Measurements from ENCODE around the gene RBM33. TPM values are rescaled to one million over a fixed set of nuclear protein-coding genes. Genes with fewer than 3 reads are reported as not detected.

Gene RBM33
- total and polyA plus RNA-seq, 4 donors = 4.1 to 80.0 (median 47.2) TPM

- peaks cover 3 to 5% of the 10 kb centered on the region in 2 donors for H3K36me3 ChIP-seq (ENCODE audit: control insufficient read depth in 1 of 2, insufficient read depth in 2 of 2, low read length in 1 of 2)
- no peak overlapping the region for H3K27ac ChIP-seq (ENCODE audit: low read depth in 1 of 2, low read length in 2 of 2)
- no peaks in the 10 kb centered on the region for H3K9me3 ChIP-seq (ENCODE audit: control insufficient read depth, low read length)
- intact Hi-C loops (cut with DNase I) = no loop called here
- no peak for DNase-seq
- ATAC-seq (ENCODE audit: low FRiP score) = no peak
- 83 to 89% methylated on average over 2 of the region's 2 CpGs for WGBS, 2 donors
- no peak overlapping the region for H3K4me3 ChIP-seq (ENCODE audit: low read length in 2 of 2)
- no peaks in the 10 kb centered on the region for H3K27me3 ChIP-seq (ENCODE audit: control insufficient read depth in 1 of 2, insufficient read depth in 2 of 2, low read length in 1 of 2)
- H3K4me1 ChIP-seq (ENCODE audit: control insufficient read depth in 1 of 2, insufficient read depth in 2 of 2, low read length in 2 of 2) = peaks cover 0 to 5% of the 10 kb centered on the region in 2 donors
Observed at GRCh38 chr7:155677688-155678087, 33.2 kb downstream of the RBM33 start.

- intact Hi-C loops (cut with DNase I) = no loop called here
- Histone ChIP-seq H3K4me3 (ENCODE audit: low read length in 2 of 2) (no peak overlapping the region), H3K27me3 (ENCODE audit: control insufficient read depth in 1 of 2, insufficient read depth in 2 of 2, low read length in 1 of 2) (no peaks in the 10 kb centered on the region), H3K4me1 (ENCODE audit: control insufficient read depth in 1 of 2, insufficient read depth in 2 of 2, low read length in 2 of 2) (peaks cover 0 to 5% of the 10 kb centered on the region in 2 donors), H3K27ac (ENCODE audit: low read depth in 1 of 2, low read length in 2 of 2) (no peak overlapping the region), H3K9me3 (ENCODE audit: control insufficient read depth, low read length) (no peaks in the 10 kb centered on the region), H3K36me3 (ENCODE audit: control insufficient read depth in 1 of 2, insufficient read depth in 2 of 2, low read length in 1 of 2) (peaks cover 3 to 5% of the 10 kb centered on the region in 2 donors)
- 90 to 95% methylated on average over 3 of the region's 3 CpGs for WGBS, 2 donors
- DNase-seq = no peak
- no peak for ATAC-seq (ENCODE audit: low FRiP score)
Observed at GRCh38 chr7:155680124-155680523, 35.7 kb downstream of the RBM33 start.

- no peak for ATAC-seq (ENCODE audit: low FRiP score)
Observed at GRCh38 chr7:155680864-155681263, 36.4 kb downstream of the RBM33 start.

GRCh38 chr7:155681663-155682062 is 37.2 kb downstream of the RBM33 start:
- 85 to 90% methylated on average over 5 of the region's 5 CpGs for WGBS, 2 donors

More at GRCh38 chr7:155680864-155681263, 36.4 kb downstream of the RBM33 start:
- 85 to 88% methylated on average over 2 of the region's 2 CpGs for WGBS, 2 donors
- Histone ChIP-seq H3K4me1 (ENCODE audit: control insufficient read depth in 1 of 2, insufficient read depth in 2 of 2, low read length in 2 of 2) (peaks cover 0 to 5% of the 10 kb centered on the region in 2 donors), H3K36me3 (ENCODE audit: control insufficient read depth in 1 of 2, insufficient read depth in 2 of 2, low read length in 1 of 2) (peaks cover 3 to 5% of the 10 kb centered on the region in 2 donors), H3K27ac (ENCODE audit: low read depth in 1 of 2, low read length in 2 of 2) (no peak overlapping the region), H3K27me3 (ENCODE audit: control insufficient read depth in 1 of 2, insufficient read depth in 2 of 2, low read length in 1 of 2) (no peaks in the 10 kb centered on the region), H3K4me3 (ENCODE audit: low read length in 2 of 2) (no peak overlapping the region), H3K9me3 (ENCODE audit: control insufficient read depth, low read length) (no peaks in the 10 kb centered on the region)
- DNase-seq = no peak
- intact Hi-C loops (cut with DNase I) = no loop called here

DNA sequence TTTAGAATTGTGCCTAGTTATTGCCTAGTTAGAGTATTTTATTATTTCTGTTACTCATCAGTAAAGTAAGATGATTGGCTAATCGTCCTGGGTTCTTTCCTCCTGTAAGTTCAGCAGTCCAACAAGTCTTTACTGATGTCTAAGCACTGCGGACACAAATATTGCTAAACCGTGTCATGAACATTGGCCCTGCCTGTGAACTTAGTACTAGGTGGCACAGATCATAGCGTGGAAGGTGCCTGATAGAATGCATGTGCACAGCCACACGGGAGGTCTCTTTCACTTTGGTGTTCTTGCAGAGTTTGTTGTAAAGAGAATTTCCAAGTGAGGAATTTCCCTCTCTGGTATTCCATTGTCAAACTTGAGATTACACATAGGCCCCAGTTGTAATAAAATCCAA is 38.0 kb downstream of the RBM33 start:
- H3K27me3 ChIP-seq (ENCODE audit: control insufficient read depth in 1 of 2, insufficient read depth in 2 of 2, low read length in 1 of 2) = no peaks in the 10 kb centered on the region

More at GRCh38 chr7:155681663-155682062, 37.2 kb downstream of the RBM33 start:
- no peaks in the 10 kb centered on the region for H3K9me3 ChIP-seq (ENCODE audit: control insufficient read depth, low read length)
- no peak overlapping the region for H3K4me3 ChIP-seq (ENCODE audit: low read length in 2 of 2)
- intact Hi-C loops (cut with DNase I) = no loop called here
- no peak for ATAC-seq (ENCODE audit: low FRiP score)
- no peak overlapping the region for H3K27ac ChIP-seq (ENCODE audit: low read depth in 1 of 2, low read length in 2 of 2)
- no peaks in the 10 kb centered on the region for H3K4me1 ChIP-seq (ENCODE audit: control insufficient read depth in 1 of 2, insufficient read depth in 2 of 2, low read length in 2 of 2)
- no peak for DNase-seq
- no peaks in the 10 kb centered on the region for H3K27me3 ChIP-seq (ENCODE audit: control insufficient read depth in 1 of 2, insufficient read depth in 2 of 2, low read length in 1 of 2)
- peaks cover 5 to 6% of the 10 kb centered on the region in 2 donors for H3K36me3 ChIP-seq (ENCODE audit: control insufficient read depth in 1 of 2, insufficient read depth in 2 of 2, low read length in 1 of 2)

GRCh38 chr7:155683098-155683497 is 38.6 kb downstream of the RBM33 start:
- intact Hi-C loops (cut with DNase I) = no loop called here
- peaks cover 5 to 6% of the 10 kb centered on the region in 2 donors for H3K36me3 ChIP-seq (ENCODE audit: control insufficient read depth in 1 of 2, insufficient read depth in 2 of 2, low read length in 1 of 2)
- no peaks in the 10 kb centered on the region for H3K27me3 ChIP-seq (ENCODE audit: control insufficient read depth in 1 of 2, insufficient read depth in 2 of 2, low read length in 1 of 2)
- no peak overlapping the region for H3K27ac ChIP-seq (ENCODE audit: low read depth in 1 of 2, low read length in 2 of 2)
- ATAC-seq (ENCODE audit: low FRiP score) (no peak), DNase-seq (no peak)
- no peaks in the 10 kb centered on the region for H3K4me1 ChIP-seq (ENCODE audit: control insufficient read depth in 1 of 2, insufficient read depth in 2 of 2, low read length in 2 of 2)
- 92% methylated on average over 5 of the region's 5 CpGs for WGBS, 2 donors
- no peak overlapping the region for H3K4me3 ChIP-seq (ENCODE audit: low read length in 2 of 2)
- no peaks in the 10 kb centered on the region for H3K9me3 ChIP-seq (ENCODE audit: control insufficient read depth, low read length)

More for the DNA sequence above, 38.0 kb downstream of the RBM33 start:
- 92 to 95% methylated on average over 5 of the region's 5 CpGs for WGBS, 2 donors
- ATAC-seq (ENCODE audit: low FRiP score) (no peak), DNase-seq (no peak)
- no peak overlapping the region for H3K27ac ChIP-seq (ENCODE audit: low read depth in 1 of 2, low read length in 2 of 2)
- intact Hi-C loops (cut with DNase I) = no loop called here
- H3K4me1 ChIP-seq (ENCODE audit: control insufficient read depth in 1 of 2, insufficient read depth in 2 of 2, low read length in 2 of 2) = no peaks in the 10 kb centered on the region
- no peak overlapping the region for H3K4me3 ChIP-seq (ENCODE audit: low read length in 2 of 2)
- H3K36me3 ChIP-seq (ENCODE audit: control insufficient read depth in 1 of 2, insufficient read depth in 2 of 2, low read length in 1 of 2) = peaks cover 5 to 6% of the 10 kb centered on the region in 2 donors
- H3K9me3 ChIP-seq (ENCODE audit: control insufficient read depth, low read length) = no peaks in the 10 kb centered on the region

GRCh38 chr7:155683714-155684113 is 39.3 kb downstream of the RBM33 start:
- H3K9me3 ChIP-seq (ENCODE audit: control insufficient read depth, low read length) = no peaks in the 10 kb centered on the region
- no peak overlapping the region for H3K4me3 ChIP-seq (ENCODE audit: low read length in 2 of 2)
- H3K36me3 ChIP-seq (ENCODE audit: control insufficient read depth in 1 of 2, insufficient read depth in 2 of 2, low read length in 1 of 2) = peaks cover 5 to 6% of the 10 kb centered on the region in 2 donors
- no peaks in the 10 kb centered on the region for H3K27me3 ChIP-seq (ENCODE audit: control insufficient read depth in 1 of 2, insufficient read depth in 2 of 2, low read length in 1 of 2)
- H3K4me1 ChIP-seq (ENCODE audit: control insufficient read depth in 1 of 2, insufficient read depth in 2 of 2, low read length in 2 of 2) = no peaks in the 10 kb centered on the region
- DNase-seq (no peak), ATAC-seq (ENCODE audit: low FRiP score) (no peak)
- 88 to 95% methylated on average over 4 of the region's 4 CpGs for WGBS, 2 donors
- no peak overlapping the region for H3K27ac ChIP-seq (ENCODE audit: low read depth in 1 of 2, low read length in 2 of 2)
- intact Hi-C loops (cut with DNase I) = no loop called here

DNA sequence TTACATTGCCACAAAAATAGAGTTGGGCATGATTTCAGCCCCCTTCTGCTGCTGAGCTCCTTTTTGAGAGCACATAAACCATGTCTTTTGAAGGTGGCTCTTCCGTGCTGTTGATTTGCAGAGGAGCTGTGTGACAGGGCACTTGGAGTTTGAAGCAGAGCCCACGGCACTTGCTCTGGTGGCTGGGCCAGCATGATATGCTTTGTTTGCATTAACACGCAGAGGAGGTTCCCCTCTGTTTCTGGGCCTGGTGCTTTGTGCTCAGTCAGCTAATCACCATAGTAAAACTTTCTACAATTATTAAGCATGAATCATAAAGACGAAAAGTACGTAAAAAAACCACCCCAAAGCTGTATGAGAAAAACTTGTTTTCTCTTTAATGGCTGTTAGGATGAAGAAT is 40.1 kb downstream of the RBM33 start:
- peaks cover 5 to 6% of the 10 kb centered on the region in 2 donors for H3K36me3 ChIP-seq (ENCODE audit: control insufficient read depth in 1 of 2, insufficient read depth in 2 of 2, low read length in 1 of 2)

DNA sequence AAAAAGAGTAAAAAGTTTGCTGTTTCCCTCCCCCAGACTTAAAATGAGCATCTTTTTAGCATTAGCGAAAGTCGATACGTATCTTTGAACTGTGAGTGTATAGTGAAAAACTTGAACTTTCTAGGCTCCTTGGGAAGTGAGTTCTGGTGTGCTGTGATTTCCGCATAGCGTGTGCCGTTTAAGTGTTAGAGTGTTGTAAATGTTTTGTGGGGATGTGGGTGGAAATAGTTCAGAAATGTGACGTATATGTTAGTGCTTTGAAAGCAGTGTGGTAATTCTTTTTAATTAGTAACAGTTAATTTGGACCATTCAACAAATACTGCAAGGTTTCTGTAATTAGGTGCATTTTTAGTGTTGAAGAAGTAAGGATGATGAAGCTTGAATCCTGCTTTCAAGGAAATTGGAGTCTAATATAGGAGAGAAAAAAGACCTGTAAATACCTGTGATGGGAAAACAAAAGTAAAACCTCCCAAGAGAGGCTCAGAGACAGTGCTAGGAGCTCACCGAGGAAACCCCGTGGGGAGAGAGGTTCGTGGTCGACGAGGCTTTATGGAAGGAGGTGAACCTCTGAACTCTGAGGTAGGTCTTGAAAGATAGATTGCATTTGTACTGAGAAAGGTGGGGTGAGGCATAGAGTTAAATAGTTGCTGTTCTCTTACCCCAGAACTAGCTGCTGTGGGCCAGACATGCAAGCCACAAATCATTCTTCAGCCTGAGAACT is 40.8 kb downstream of the RBM33 start:
- Histone ChIP-seq H3K4me1 (ENCODE audit: control insufficient read depth in 1 of 2, insufficient read depth in 2 of 2, low read length in 2 of 2) (no peaks in the 10 kb centered on the region), H3K36me3 (ENCODE audit: control insufficient read depth in 1 of 2, insufficient read depth in 2 of 2, low read length in 1 of 2) (peaks cover 5 to 6% of the 10 kb centered on the region in 2 donors), H3K27ac (ENCODE audit: low read depth in 1 of 2, low read length in 2 of 2) (no peak overlapping the region), H3K27me3 (ENCODE audit: control insufficient read depth in 1 of 2, insufficient read depth in 2 of 2, low read length in 1 of 2) (no peaks in the 10 kb centered on the region), H3K9me3 (ENCODE audit: control insufficient read depth, low read length) (no peaks in the 10 kb centered on the region), H3K4me3 (ENCODE audit: low read length in 2 of 2) (no peak overlapping the region)
- 81 to 87% methylated on average over 12 of the region's 12 CpGs for WGBS, 2 donors
- intact Hi-C loops (cut with DNase I) = no loop called here
- no peak for ATAC-seq (ENCODE audit: low FRiP score)
- DNase-seq = no peak

More for the DNA sequence above, 40.1 kb downstream of the RBM33 start:
- no peak overlapping the region for H3K27ac ChIP-seq (ENCODE audit: low read depth in 1 of 2, low read length in 2 of 2)
- intact Hi-C loops (cut with DNase I) = no loop called here
- 62 to 64% methylated on average over 5 of the region's 5 CpGs for WGBS, 2 donors
- no peaks in the 10 kb centered on the region for H3K27me3 ChIP-seq (ENCODE audit: control insufficient read depth in 1 of 2, insufficient read depth in 2 of 2, low read length in 1 of 2)
- no peak overlapping the region for H3K4me3 ChIP-seq (ENCODE audit: low read length in 2 of 2)
- H3K9me3 ChIP-seq (ENCODE audit: control insufficient read depth, low read length) = no peaks in the 10 kb centered on the region
- ATAC-seq (ENCODE audit: low FRiP score) = no peak
- no peaks in the 10 kb centered on the region for H3K4me1 ChIP-seq (ENCODE audit: control insufficient read depth in 1 of 2, insufficient read depth in 2 of 2, low read length in 2 of 2)
- no peak for DNase-seq
